Urinary bladder (tissue), 4 donors: Measurements from ENCODE around the gene PSMC5. TPM values are rescaled to one million over a fixed set of nuclear protein-coding genes. Genes with fewer than 3 reads are reported as not detected.

Source experiments
- DNase-seq: peaks from one replicate; pipeline ENCODE4 v3.0.0-alpha.2; 2015; ENCODE audit errors: extremely low spot score
- H3K27ac ChIP-seq: one replicate; pipeline ENCODE4 v1.5.1; 2013; ENCODE audit warnings: low read depth, mild to moderate bottlenecking, moderate library complexity
- H3K36me3 ChIP-seq: one replicate; pipeline ENCODE4 v1.6.1; 2013; ENCODE audit warnings: mild to moderate bottlenecking, moderate library complexity; ENCODE audit not compliant: insufficient read depth
- H3K4me1 ChIP-seq: one replicate; pipeline ENCODE4 v1.6.1; 2013; ENCODE audit warnings: mild to moderate bottlenecking, moderate library complexity; ENCODE audit not compliant: insufficient read depth
- H3K4me3 ChIP-seq: one replicate; pipeline ENCODE4 v1.5.1; 2013; ENCODE audit warnings: low read depth, low read length
- WGBS: extraction: QIAGEN DNeasy Blood & Tissue Kit; methylation state at CpG from one replicate; pipeline ENCODE4 v1.1.7; 2013; 5-methylcytosine and 5-hydroxymethylcytosine counted together
- polyA plus RNA-seq: library from polyadenylated mRNA; stranded (reverse); fragments of 200-250 nt; gene quantifications from one replicate; pipeline ENCODE4 v1.2.3, GENCODE V29; 2013
- total RNA-seq: library from RNA; depleted of rRNA; stranded (reverse); fragments of >200 nt; gene quantifications from one replicate; pipeline ENCODE4 v1.2.3, GENCODE V29; 2014
- donor health status: healthy with polysubstance abuse.
- donor health status: healthy.

The PSMC5 gene
- total and polyA plus RNA-seq, 2 donors: 25.2 to 183 TPM

DNA sequence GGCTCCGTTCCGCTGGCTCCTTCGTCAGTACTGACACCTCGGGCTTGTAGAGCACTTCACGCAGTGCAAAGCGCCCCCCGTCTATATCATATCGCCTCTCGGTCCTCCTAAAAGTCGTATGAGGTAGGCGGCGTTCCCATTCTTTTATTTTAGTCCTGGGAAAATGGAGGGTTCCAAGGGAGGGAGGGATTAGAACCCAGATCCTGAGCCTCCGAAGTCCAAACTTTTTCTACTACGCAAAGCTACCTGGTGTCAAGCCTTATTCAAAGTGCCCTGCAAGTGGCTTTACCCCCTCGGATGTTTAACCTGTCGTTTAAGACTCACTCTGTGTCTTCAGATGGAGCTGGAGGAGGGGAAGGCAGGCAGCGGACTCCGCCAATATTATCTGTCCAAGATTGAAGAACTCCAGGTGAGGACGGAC, 580 bp downstream of the PSMC5 start:
- H3K36me3 ChIP-seq: peaks cover 4% of the 10 kb centered on the region
- H3K4me1 ChIP-seq: no peaks in the 10 kb centered on the region
- peak overlapping the region; percentile 70 for H3K4me3 ChIP-seq
- 1% methylated on average over 19 of the region's 19 CpGs for WGBS
- H3K27ac ChIP-seq: peak overlapping the region; percentile 70
- DNase-seq: no peak

DNA sequence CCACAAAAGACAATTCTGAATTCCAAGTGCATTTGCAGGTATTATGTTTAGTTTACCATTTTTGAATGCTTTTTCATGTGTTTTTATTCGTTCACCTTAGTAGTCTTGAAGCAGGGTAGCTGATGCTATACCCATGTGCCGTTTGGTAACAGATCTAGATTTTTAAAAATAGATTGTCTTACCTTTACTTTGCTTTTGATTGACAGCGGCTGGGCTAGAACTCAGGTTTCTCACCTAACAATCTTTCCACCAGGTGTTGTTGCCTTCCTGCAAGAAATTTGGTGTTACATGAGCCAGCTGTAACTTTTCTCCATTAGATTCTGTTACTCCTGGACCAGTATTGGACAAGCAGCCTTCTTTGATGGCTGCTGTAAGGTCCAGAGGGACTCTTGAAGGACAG, 1.7 kb downstream of the PSMC5 start:
- no peaks in the 10 kb centered on the region for H3K4me1 ChIP-seq
- DNase-seq: no peak
- no peak overlapping the region for H3K4me3 ChIP-seq
- H3K36me3 ChIP-seq: peaks cover 4% of the 10 kb centered on the region
- H3K27ac ChIP-seq: no peak overlapping the region
- WGBS: 93% methylated on average over 3 of the region's 3 CpGs

DNA sequence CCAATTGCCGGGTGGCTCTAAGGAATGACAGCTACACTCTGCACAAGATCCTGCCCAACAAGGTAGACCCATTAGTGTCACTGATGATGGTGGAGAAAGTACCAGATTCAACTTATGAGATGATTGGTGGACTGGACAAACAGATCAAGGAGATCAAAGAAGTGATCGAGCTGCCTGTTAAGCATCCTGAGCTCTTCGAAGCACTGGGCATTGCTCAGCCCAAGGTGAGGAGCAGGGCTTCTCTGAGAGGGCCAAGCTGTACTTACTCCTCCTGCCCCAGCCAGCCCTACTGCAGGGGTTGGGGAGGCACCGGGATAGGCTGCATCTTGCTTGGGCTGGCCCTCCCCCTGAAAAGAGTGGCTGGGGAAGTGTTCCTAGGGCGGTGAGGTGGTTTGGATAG, 3.0 kb downstream of the PSMC5 start:
- Histone ChIP-seq H3K4me1 (no peaks in the 10 kb centered on the region), H3K27ac (no peak overlapping the region), H3K36me3 (peaks cover 4% of the 10 kb centered on the region), H3K4me3 (no peak overlapping the region)
- DNase-seq: no peak
- WGBS: 90% methylated on average over 5 of the region's 5 CpGs

DNA sequence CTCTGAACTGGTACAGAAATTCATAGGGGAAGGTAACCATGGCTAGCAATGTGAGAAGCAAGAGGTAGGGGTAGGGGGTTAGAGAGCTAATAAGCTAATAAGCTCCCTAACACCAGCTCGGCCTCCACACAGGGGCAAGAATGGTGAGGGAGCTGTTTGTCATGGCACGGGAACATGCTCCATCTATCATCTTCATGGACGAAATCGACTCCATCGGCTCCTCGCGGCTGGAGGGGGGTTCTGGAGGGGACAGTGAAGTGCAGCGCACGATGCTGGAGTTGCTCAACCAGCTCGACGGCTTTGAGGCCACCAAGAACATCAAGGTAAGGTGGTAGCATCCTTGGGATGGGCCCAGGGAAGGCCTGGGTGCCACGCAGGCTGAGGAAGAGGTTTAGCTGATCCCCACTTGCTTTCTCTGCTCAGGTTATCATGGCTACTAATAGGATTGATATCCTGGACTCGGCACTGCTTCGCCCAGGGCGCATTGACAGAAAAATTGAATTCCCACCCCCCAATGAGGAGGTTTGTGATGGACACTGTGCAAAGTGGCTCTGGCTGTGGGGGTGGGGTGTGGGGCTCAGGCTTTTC, 3.8 kb downstream of the PSMC5 start:
- no peaks in the 10 kb centered on the region for H3K4me1 ChIP-seq
- no peak overlapping the region for H3K4me3 ChIP-seq
- peaks cover 4% of the 10 kb centered on the region for H3K36me3 ChIP-seq
- no peak overlapping the region for H3K27ac ChIP-seq
- WGBS: 85% methylated on average over 15 of the region's 15 CpGs
- DNase-seq: no peak

DNA sequence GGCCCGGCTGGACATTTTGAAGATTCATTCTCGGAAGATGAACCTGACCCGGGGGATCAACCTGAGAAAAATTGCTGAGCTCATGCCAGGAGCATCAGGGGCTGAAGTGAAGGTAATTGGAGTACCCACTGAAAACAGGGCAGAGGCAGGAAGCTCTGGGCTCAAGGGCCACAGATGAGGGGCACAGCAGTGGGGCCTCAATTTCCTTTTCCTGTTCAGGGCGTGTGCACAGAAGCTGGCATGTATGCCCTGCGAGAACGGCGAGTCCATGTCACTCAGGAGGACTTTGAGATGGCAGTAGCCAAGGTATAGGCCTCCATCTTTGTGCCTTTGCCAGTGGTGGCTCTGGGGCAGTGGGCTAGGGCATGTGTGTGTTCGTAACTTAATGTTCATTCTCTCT, 4.3 kb downstream of the PSMC5 start:
- Histone ChIP-seq H3K4me3 (no peak overlapping the region), H3K36me3 (peaks cover 4% of the 10 kb centered on the region), H3K4me1 (no peaks in the 10 kb centered on the region), H3K27ac (no peak overlapping the region)
- no peak for DNase-seq
- 79% methylated on average over 8 of the region's 8 CpGs for WGBS

DNA sequence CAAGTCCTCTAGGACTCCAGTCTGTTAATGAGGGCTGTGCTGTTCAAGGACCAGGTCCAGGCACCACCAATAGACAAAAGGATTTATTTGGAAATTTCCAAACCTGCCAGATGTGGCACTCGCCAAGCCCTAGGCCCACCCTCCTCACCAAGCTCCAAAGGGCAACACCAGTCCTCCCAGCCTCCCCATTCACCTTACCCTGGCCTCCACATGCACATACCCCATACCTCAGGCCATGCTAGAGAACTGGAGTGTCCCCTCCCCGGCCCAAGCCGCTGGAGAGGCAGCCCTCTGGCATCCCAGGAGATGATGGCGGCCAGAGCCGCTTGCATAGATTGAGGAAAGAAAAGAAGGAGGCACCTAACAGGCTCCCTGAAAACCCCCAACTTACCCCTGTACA, 4.8 kb downstream of the PSMC5 start:
- no peak overlapping the region for H3K27ac ChIP-seq
- H3K4me3 ChIP-seq: no peak overlapping the region
- H3K36me3 ChIP-seq: peaks cover 4% of the 10 kb centered on the region
- H3K4me1 ChIP-seq: no peaks in the 10 kb centered on the region
- DNase-seq: no peak
- 87% methylated on average over 5 of the region's 5 CpGs for WGBS

DNA sequence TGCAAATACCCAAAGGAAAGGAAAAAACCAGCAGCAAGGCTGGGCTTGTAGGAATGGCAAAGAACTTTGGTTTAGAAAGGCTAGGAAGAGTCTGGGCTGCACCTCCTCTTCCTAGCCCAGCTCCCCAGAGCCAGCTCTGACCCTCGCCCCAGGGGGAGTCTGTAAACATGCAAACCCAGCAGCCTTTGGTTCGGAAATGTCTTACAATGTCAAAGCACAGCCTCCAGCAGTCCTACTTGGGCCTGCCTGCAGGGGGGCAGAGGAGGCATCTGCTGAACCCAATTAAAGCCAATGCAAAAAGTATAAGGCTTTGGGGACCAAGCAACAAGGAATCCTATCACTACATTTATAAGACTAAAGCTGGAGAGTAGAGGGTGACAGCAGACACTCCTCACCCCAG, 5.2 kb downstream of the PSMC5 start:
- WGBS: 71% methylated on average over 2 of the region's 2 CpGs
- H3K36me3 ChIP-seq: peaks cover 4% of the 10 kb centered on the region
- no peak overlapping the region for H3K27ac ChIP-seq
- no peak overlapping the region for H3K4me3 ChIP-seq
- DNase-seq: no peak
- H3K4me1 ChIP-seq: no peaks in the 10 kb centered on the region

DNA sequence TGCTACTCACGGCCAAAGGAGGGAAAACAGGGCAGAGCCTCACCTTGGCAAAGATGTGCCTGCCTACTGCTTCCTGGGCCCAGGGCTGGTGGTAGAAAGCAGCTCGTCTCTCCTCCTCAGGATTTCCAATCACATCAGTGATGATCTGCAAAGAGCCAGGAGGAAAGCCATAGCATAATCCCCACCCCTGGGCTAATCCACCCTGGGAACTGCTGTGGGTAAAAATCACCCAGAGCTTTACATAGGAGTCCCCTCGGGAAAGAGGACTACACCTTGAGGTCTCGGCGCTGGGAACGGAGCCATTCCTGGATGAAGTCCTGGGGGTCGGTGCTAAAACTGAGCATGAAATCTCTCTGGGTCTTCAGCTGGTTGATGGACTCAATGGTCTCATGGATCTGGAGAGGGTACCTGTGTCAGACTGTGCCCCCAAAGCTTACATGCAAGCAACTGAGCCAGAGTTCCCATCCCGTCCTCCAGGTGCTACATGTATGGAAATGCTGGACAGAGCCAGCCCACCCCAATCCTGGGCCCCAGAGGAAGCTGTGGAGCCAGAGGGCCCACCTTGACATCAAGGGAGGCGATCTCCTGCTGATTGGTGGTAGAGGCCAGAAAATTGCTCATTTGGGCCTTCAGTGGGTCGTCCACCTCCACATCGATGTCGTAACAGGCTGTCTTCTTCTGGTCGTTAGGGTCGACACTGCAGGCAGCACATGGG, 6.0 kb downstream of the PSMC5 start:
- DNase-seq: no peak
- no peaks in the 10 kb centered on the region for H3K4me1 ChIP-seq
- no peak overlapping the region for H3K27ac ChIP-seq
- WGBS: 81% methylated on average over 14 of the region's 14 CpGs
- H3K4me3 ChIP-seq: no peak overlapping the region
- H3K36me3 ChIP-seq: peaks cover 4% of the 10 kb centered on the region

DNA sequence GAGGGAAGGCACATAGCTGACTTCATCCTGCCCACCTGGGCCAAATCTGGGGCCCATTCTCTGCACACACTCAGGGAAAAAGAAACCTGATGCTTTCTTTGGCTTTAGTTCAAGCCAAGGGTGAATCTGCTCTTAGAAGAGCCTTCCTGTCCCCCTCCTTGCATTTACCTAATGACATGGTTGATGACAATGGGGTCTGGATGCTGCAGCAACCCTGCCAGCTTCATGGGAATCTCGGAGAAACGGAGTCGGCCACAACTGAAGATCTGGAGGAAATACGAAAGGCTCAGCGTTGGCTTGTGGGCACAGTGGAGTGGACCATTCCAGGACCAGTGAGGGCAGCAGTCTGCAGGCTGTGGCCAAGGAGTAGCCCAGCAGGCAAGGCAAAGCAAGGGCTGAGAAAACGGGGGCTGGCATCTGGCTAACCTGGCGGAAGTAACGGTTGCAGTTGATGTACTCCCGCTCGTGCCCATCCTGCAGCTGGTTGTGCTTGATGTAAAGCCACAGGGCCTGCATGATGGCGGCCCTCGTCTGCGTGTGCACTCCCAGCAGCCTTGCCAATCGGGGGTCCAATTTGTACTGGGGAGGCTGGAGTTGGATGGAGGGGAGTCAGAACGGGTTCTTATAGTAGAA, 6.6 kb downstream of the PSMC5 start:
- Histone ChIP-seq H3K4me3 (no peak overlapping the region), H3K27ac (no peak overlapping the region), H3K36me3 (peaks cover 4% of the 10 kb centered on the region), H3K4me1 (no peaks in the 10 kb centered on the region)
- no peak for DNase-seq
- 91% methylated on average over 15 of the region's 15 CpGs for WGBS

DNA sequence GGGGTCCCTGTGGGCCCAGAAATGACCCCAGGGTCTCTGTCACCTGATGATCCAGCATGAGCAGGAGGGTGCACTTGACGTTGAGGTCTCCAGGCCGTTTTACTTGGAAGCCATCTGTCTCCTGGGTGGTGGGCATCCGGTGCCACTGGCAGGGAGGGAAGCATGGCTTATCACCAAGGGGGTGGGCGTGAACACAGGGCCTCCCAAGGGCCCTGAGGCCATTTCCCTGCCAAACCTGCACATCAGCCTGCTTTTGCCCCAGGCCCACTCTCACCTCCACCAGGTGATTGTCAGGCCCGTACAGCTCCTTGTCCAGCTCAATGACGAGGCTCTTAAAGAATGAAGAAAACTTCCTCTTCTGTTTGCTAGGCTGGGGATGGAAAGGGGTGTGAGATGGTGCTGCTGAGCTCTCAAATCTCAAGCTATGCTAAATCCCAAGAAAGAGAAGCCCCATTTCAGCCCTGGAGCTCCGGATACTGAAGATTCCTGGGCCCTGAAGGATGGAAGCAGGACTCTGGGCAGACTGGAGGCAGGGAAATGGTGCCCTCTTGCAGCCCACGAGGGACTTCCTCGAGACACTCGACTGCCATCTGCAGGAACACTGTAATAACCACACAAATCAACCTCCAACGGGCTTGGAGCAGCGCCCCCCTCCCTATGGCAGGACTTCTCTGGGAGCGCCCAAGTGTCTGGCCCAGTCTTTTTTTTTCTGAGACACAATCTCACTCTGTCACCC, 7.4 kb downstream of the PSMC5 start:
- DNase-seq: no peak
- H3K27ac ChIP-seq: no peak overlapping the region
- no peak overlapping the region for H3K4me3 ChIP-seq
- WGBS: 47% methylated on average over 13 of the region's 13 CpGs
- H3K36me3 ChIP-seq: peaks cover 4% of the 10 kb centered on the region
- no peaks in the 10 kb centered on the region for H3K4me1 ChIP-seq

DNA sequence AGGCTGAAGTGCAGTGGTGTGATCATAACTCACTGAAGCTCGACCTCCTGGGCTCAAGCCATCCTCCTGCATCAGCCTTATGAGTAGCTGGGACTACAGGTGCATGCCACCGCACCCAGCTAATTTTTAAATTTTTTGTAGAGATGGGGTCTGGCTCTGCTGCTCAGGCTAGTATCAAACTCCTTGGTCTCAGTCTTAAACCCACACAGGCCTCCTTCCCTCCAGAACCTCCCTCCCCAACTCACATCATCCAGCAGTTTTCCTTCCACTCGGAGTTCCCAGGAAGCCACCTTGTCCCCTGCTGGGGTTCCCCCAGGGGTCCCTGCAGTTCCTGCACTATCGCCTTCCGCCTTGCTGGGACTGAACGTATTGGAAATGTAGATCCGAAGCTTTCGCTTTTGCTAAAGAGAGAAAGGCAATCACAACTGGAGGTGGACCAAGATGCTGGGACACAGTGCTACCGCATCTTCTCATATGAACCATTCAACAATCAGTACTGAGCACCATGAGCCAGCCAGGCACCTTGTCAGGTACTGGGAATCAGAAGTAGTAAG, 8.0 kb downstream of the PSMC5 start:
- WGBS: 88% methylated on average over 9 of the region's 9 CpGs
- no peak for DNase-seq
- H3K27ac ChIP-seq: no peak overlapping the region
- no peaks in the 10 kb centered on the region for H3K4me1 ChIP-seq
- H3K36me3 ChIP-seq: peaks cover 4% of the 10 kb centered on the region
- H3K4me3 ChIP-seq: no peak overlapping the region

DNA sequence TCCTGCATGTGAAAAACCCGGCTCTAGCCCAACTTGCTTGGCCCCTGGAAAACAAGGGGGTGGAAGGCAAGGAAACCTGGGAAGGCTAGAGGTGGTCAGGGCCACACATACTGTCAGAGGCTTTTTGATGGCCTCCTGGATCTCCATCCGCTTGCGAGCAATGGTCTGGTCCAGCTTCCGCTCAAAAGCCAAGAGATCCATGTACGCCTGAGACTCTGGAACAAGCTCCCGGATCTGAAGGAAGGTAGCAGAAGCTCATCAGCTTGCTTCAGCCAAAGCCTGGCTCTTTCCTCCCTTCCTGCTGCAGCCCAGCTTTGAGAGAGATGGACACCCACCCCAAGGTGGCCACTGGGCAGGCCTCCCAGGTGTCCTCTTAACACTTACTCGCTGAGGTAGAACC, 9.6 kb downstream of the PSMC5 start:
- no peak for DNase-seq
- Histone ChIP-seq H3K27ac (no peak overlapping the region), H3K4me3 (no peak overlapping the region), H3K36me3 (peaks cover 4% of the 10 kb centered on the region), H3K4me1 (no peaks in the 10 kb centered on the region)
- 96% methylated on average over 7 of the region's 7 CpGs for WGBS

DNA sequence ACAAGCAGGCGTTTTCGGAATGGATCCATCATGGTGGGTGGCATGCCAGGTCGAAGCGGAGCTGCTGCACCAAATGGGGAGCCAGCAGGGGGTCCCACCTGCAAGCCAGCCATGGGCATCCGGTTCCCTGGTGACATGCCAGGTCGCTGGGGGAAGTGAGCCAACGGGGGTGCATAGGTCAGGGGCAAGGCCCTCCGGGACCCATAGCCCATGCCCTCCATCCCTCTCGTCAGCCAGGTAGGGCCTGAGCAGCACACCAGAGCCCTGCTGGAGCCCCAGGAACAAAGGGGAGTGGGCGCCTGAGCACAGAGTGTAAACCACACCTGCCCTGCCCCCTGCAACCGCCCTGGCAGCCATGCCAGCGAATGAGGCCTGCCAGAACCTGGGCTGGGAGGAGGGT, 10.2 kb downstream of the PSMC5 start:
- Histone ChIP-seq H3K4me1 (no peaks in the 10 kb centered on the region), H3K27ac (no peak overlapping the region), H3K36me3 (peaks cover 2% of the 10 kb centered on the region), H3K4me3 (no peak overlapping the region)
- WGBS: 92% methylated on average over 12 of the region's 12 CpGs
- DNase-seq: no peak
